HG03135 (cell line): ENCODE data around the gene USP11.

Experiments
- ATAC-seq: cut with Tn5 transposase; IDR thresholded peaks from one replicate; pipeline ENCODE4 v1.9.1; 2021; ENCODE audit warnings: mild to moderate bottlenecking, moderate library complexity; ENCODE audit not compliant: unreplicated experiment

USP11 gene

GRCh38 chrX:47232803-47233332 lies at the start of gene USP11:
TSS of gene USP11 (plus strand) at chrX:47233009. CDS start at chrX:47233044, 35 bp downstream.
- no peak for ATAC-seq

GRCh38 chrX:47184486-47184885 lies 48.3 kb upstream of the USP11 start:
- ATAC-seq, result no peak

- no peak for ATAC-seq
Measured at GRCh38 chrX:47185241-47185640, 47.6 kb upstream of the USP11 start.

- ATAC-seq, result no peak
Measured at GRCh38 chrX:47186096-47186740, 46.6 kb upstream of the USP11 start.

- ATAC-seq, result no peak
Measured at GRCh38 chrX:47187106-47187677, 45.6 kb upstream of the USP11 start.

- ATAC-seq, result no peak
Measured at GRCh38 chrX:47189906-47190305, 42.9 kb upstream of the USP11 start.

GRCh38 chrX:47190445-47191269 lies 42.2 kb upstream of the USP11 start:
- ATAC-seq, result peak; percentile 38

- ATAC-seq, result no peak
Measured at GRCh38 chrX:47191331-47191730, 41.5 kb upstream of the USP11 start.

GRCh38 chrX:47191806-47192401 lies 40.9 kb upstream of the USP11 start:
- no peak for ATAC-seq

- ATAC-seq, result peak; percentile 79
Measured at GRCh38 chrX:47193475-47194193, 39.2 kb upstream of the USP11 start, which contains the start of gene UBA1. TSS of gene UBA1 (plus strand) at chrX:47193829. CDS start at chrX:47198803, 4,974 bp downstream.

- ATAC-seq, result no peak
Measured at GRCh38 chrX:47194194-47194787, 38.5 kb upstream of the USP11 start.

GRCh38 chrX:47196098-47196497 lies 36.7 kb upstream of the USP11 start:
- ATAC-seq, result no peak

- no peak for ATAC-seq
Measured at GRCh38 chrX:47197526-47197925, 35.3 kb upstream of the USP11 start.

GRCh38 chrX:47198026-47198686 lies 34.7 kb upstream of the USP11 start:
- ATAC-seq, result no peak

GRCh38 chrX:47198687-47199080 lies 34.1 kb upstream of the USP11 start:
- ATAC-seq, result no peak

- ATAC-seq, result no peak
Measured at GRCh38 chrX:47199286-47199685, 33.5 kb upstream of the USP11 start.

GRCh38 chrX:47200385-47201150 lies 32.2 kb upstream of the USP11 start:
- no peak for ATAC-seq

GRCh38 chrX:47201345-47201944 lies 31.4 kb upstream of the USP11 start:
- no peak for ATAC-seq
